HepG2 (cell line): ENCODE results near the gene MAN1B1. TPM values are rescaled to one million over a fixed set of nuclear protein-coding genes. Genes with fewer than 3 reads are reported as not detected.
A peak's percentile ranks its signal among the peaks of the same experiment; 100 is the strongest.

Source experiments
- CREM ChIP-seq, 2 experiments: sonication (generic) in 1 of 2; formaldehyde crosslinking in 1 of 2; IDR thresholded peaks; 2 replicates each; pipeline versions ENCODE4 v1.4.0 to v1.6.1; 2016 to 2020; ENCODE audit warnings: antibody characterized with exemption in 1 of 2, mild to moderate bottlenecking in 1 of 2, missing genetic modification reagents in 1 of 2
- DRAP1 ChIP-seq: IDR thresholded peaks from 2 replicates; pipeline ENCODE4 v1.6.1; 2016; ENCODE audit warnings: missing genetic modification reagents, missing compliant biosample characterization
- FOXP4 ChIP-seq: sonication (generic); formaldehyde crosslinking; IDR thresholded peaks from 2 replicates; pipeline ENCODE4 v1.4.0; 2020; ENCODE audit warnings: missing genetic modification reagents
- HBP1 ChIP-seq: IDR thresholded peaks from 2 replicates; pipeline ENCODE4 v1.6.1; 2016; ENCODE audit warnings: low read depth, control low read depth
- HNRNPL ChIP-seq: fragments of 200-400 bp; formaldehyde crosslinking; IDR thresholded peaks from 2 replicates; pipeline ENCODE4 v1.6.1; 2017; ENCODE audit warnings: mild to moderate bottlenecking, low read depth, low read length
- IKZF5 ChIP-seq: IDR thresholded peaks from 2 replicates; pipeline ENCODE4 v1.6.1; 2018; ENCODE audit warnings: missing genetic modification reagents, mild to moderate bottlenecking, missing compliant biosample characterization
- KLF15 ChIP-seq: sonication (generic); formaldehyde crosslinking; IDR thresholded peaks from 2 replicates; pipeline ENCODE4 v1.8.1; 2023; ENCODE audit warnings: borderline replicate concordance, mild to moderate bottlenecking, inconsistent platforms, missing genetic modification reagents, mixed read lengths
- MIER2 ChIP-seq: IDR thresholded peaks from 2 replicates; pipeline ENCODE4 v1.6.1; 2016; ENCODE audit warnings: missing biosample characterization, missing genetic modification reagents
- MIER3 ChIP-seq: IDR thresholded peaks from 2 replicates; pipeline ENCODE4 v1.6.1; 2016; ENCODE audit warnings: missing compliant biosample characterization, borderline replicate concordance
- MXD1 ChIP-seq: sonication (generic); formaldehyde crosslinking; IDR thresholded peaks from 2 replicates; pipeline ENCODE4 v1.4.0; 2020; ENCODE audit warnings: mild to moderate bottlenecking, missing genetic modification reagents
- NR2C2 ChIP-seq: sonication (generic); formaldehyde crosslinking; IDR thresholded peaks from 2 replicates; pipeline ENCODE4 v1.4.0; 2020; ENCODE audit warnings: missing genetic modification reagents, mild to moderate bottlenecking, moderate library complexity, borderline replicate concordance
- PCBP2 ChIP-seq: fragments of 200-400 bp; formaldehyde crosslinking; optimal IDR thresholded peaks from 2 replicates; pipeline ENCODE3; 2018; ENCODE audit warnings: low read length, low read depth; ENCODE audit not compliant: poor library complexity, severe bottlenecking
- POLR2G ChIP-seq: fragments of 200-400 bp; formaldehyde crosslinking; IDR thresholded peaks from 2 replicates; pipeline ENCODE4 v1.6.1; 2018; ENCODE audit warnings: mild to moderate bottlenecking, low read depth, low read length, moderate library complexity
- REL ChIP-seq: sonication (generic); formaldehyde crosslinking; conservative IDR thresholded peaks from 2 replicates; pipeline ENCODE4 v1.8.0; 2022; ENCODE audit warnings: mild to moderate bottlenecking, missing genetic modification reagents, moderate library complexity
- WIZ ChIP-seq: sonication (generic); formaldehyde crosslinking; IDR thresholded peaks from 2 replicates; pipeline ENCODE4 v1.5.1; 2020; ENCODE audit warnings: mild to moderate bottlenecking, missing genetic modification reagents
- ZBTB7A ChIP-seq: sonication (generic); formaldehyde crosslinking; IDR thresholded peaks from 2 replicates; pipeline ENCODE4 v1.8.0; 2022; ENCODE audit warnings: mild to moderate bottlenecking, missing genetic modification reagents
- ZNF597 ChIP-seq: sonication (generic); formaldehyde crosslinking; IDR thresholded peaks from 2 replicates; pipeline ENCODE4 v1.5.0; 2020; ENCODE audit warnings: missing genetic modification reagents
- ZNF672 ChIP-seq: sonication (generic); formaldehyde crosslinking; IDR thresholded peaks from 2 replicates; pipeline ENCODE4 v1.8.1; 2022; ENCODE audit warnings: missing genetic modification reagents
- ZNF75D ChIP-seq: sonication (generic); formaldehyde crosslinking; IDR thresholded peaks from 2 replicates; pipeline ENCODE4 v1.8.1; 2023; ENCODE audit warnings: missing genetic modification reagents, mild to moderate bottlenecking, borderline replicate concordance
- polyA plus RNA-seq, 8 experiments: library from polyadenylated mRNA; depleted of rRNA in 3 of 8; stranded (reverse) in 7 of 8; unstranded in 1 of 8; fragments of >200 nt; fragmentation: Illumina TruSeq in 4 of 8; extraction: Trizol in 4 of 8; gene quantifications; 2 replicates each; pipeline versions ENCODE4 v1.2.1 to v1.2.3, GENCODE V29; 2011 to 2016; ENCODE audit warnings: low read depth in 4 of 8, missing spikeins in 1 of 8, mixed read lengths in 1 of 8; ENCODE audit not compliant: insufficient read depth in 1 of 8
- total RNA-seq, 5 experiments: library from RNA; depleted of rRNA; stranded (reverse); fragments of >200 nt; fragmentation: Illumina TruSeq; extraction: Trizol; gene quantifications; 2 replicates each; pipeline ENCODE4 v1.2.3, GENCODE V29; 2016; ENCODE audit warnings: low read depth in 1 of 5

MAN1B1 gene
- total and polyA plus RNA-seq, 2 of the 13 experiments (the other 11 are each of a cell fraction or from before 2014, with no cell fraction given): 48.9 to 59.5 TPM

- TF ChIP-seq KLF15 (CRISPR knock-in tag) (peak; percentile 26; the same call in 1 of the 2 replicates), ZNF75D (CRISPR knock-in tag) (no peak), FOXP4 (CRISPR knock-in tag) (no peak; the same call in 1 of the 2 replicates), CREM (IDR thresholded peaks at IDR 0.05) (peak; percentile 44; the same call in 1 of the 2 replicates), CREM (CRISPR knock-in tag; IDR thresholded peaks at IDR 0.05) (no peak), PCBP2 (no peak), ZNF597 (CRISPR knock-in tag) (no peak), WIZ (CRISPR knock-in tag) (no peak; the same call in 1 of the 2 replicates), HBP1 (CRISPR knock-in tag) (peak; percentile 45), NR2C2 (peak; percentile 50; the same call in 1 of the 2 replicates), HNRNPL (no peak), POLR2G (peak; percentile 84), DRAP1 (peak; percentile 89), ZBTB7A (CRISPR knock-in tag) (0 out of 2 replicates have a peak, but pooled peaks have one; percentile 65), MIER3 (peak; percentile 74), MXD1 (CRISPR knock-in tag) (peak; percentile 99), REL (CRISPR knock-in tag) (peak; percentile 79), IKZF5 (CRISPR knock-in tag) (peak; percentile 44), MIER2 (CRISPR knock-in tag) (no peak), ZNF672 (CRISPR knock-in tag) (no peak)
Observed at GRCh38 chr9:137086531-137087408, at the start of gene MAN1B1 (continued).
